ACC112 (cell line): ENCODE measurements around the gene CAMK1.

Source experiments
- H2AFZ ChIP-seq: fragments of 200-600 bp; sonication (generic); one replicate; pipeline ENCODE4 v1.6.0; 2017; ENCODE audit warnings: antibody characterized with exemption, low read length; ENCODE audit not compliant: unreplicated experiment
- H3K27ac ChIP-seq: fragments of 200-600 bp; sonication (generic); 2 replicates; pipeline ENCODE4 v1.5.1; 2014; ENCODE audit warnings: low read depth, mild to moderate bottlenecking, antibody characterized with exemption, low read length, moderate library complexity
- H3K27me3 ChIP-seq: fragments of 200-600 bp; sonication (generic); 2 replicates; pipeline ENCODE4 v1.6.1; 2014; ENCODE audit warnings: mild to moderate bottlenecking, antibody characterized with exemption, low read length, moderate library complexity, mixed read lengths; ENCODE audit not compliant: insufficient read depth
- H3K36me3 ChIP-seq: fragments of 200-600 bp; sonication (generic); 2 replicates; pipeline ENCODE4 v1.6.1; 2016; ENCODE audit warnings: mild to moderate bottlenecking, antibody characterized with exemption, low read length, moderate library complexity, mixed read lengths; ENCODE audit not compliant: insufficient read depth
- H3K4me1 ChIP-seq: fragments of 200-600 bp; sonication (generic); one replicate; pipeline ENCODE4 v1.6.1; 2016; ENCODE audit warnings: low read length, mixed read lengths; ENCODE audit not compliant: insufficient read depth, unreplicated experiment, control insufficient read depth
- H3K4me3 ChIP-seq: fragments of 200-600 bp; sonication (generic); 2 replicates; pipeline ENCODE4 v1.5.1; 2014; ENCODE audit warnings: mild to moderate bottlenecking, low read depth, low read length
- H3K79me2 ChIP-seq: fragments of 200-600 bp; sonication (generic); one replicate; pipeline ENCODE4 v1.6.0; 2016; ENCODE audit warnings: low read length; ENCODE audit not compliant: control insufficient read depth, unreplicated experiment, insufficient read depth

Gene CAMK1

GRCh38 chr3:9783954-9784353 is 14.2 kb upstream of the CAMK1 start:
- H3K27me3 ChIP-seq: no peaks in the 10 kb centered on the region
- peaks cover 13% of the 10 kb centered on the region; the same call in 1 of the 2 replicates for H3K36me3 ChIP-seq
- no peaks in the 10 kb centered on the region for H3K79me2 ChIP-seq
- no peak overlapping the region for H2AFZ ChIP-seq
- H3K4me3 ChIP-seq: no peak overlapping the region
- no peak overlapping the region for H3K27ac ChIP-seq
- H3K4me1 ChIP-seq: peaks cover 1% of the 10 kb centered on the region

- no peaks in the 10 kb centered on the region for H3K27me3 ChIP-seq
- H2AFZ ChIP-seq: no peak overlapping the region
- H3K27ac ChIP-seq: no peak overlapping the region
- H3K79me2 ChIP-seq: no peaks in the 10 kb centered on the region
- H3K4me1 ChIP-seq: peaks cover 13% of the 10 kb centered on the region
- H3K4me3 ChIP-seq: no peak overlapping the region
- H3K36me3 ChIP-seq: peaks cover 13% of the 10 kb centered on the region; the same call in 1 of the 2 replicates
Measured at GRCh38 chr3:9782770-9783169, 13.0 kb upstream of the CAMK1 start.

GRCh38 chr3:9781978-9782603 is 12.3 kb upstream of the CAMK1 start:
- H3K27ac ChIP-seq: no peak overlapping the region
- H3K36me3 ChIP-seq: peaks cover 13% of the 10 kb centered on the region; the same call in 1 of the 2 replicates
- H3K4me3 ChIP-seq: no peak overlapping the region

GRCh38 chr3:9781551-9781950 is 11.8 kb upstream of the CAMK1 start:
- Histone ChIP-seq H3K27ac (no peak overlapping the region), H3K4me1 (peaks cover 19% of the 10 kb centered on the region), H2AFZ (no peak overlapping the region), H3K27me3 (no peaks in the 10 kb centered on the region), H3K36me3 (peaks cover 13% of the 10 kb centered on the region; the same call in 1 of the 2 replicates), H3K4me3 (no peak overlapping the region), H3K79me2 (no peaks in the 10 kb centered on the region)

More at GRCh38 chr3:9781978-9782603, 12.3 kb upstream of the CAMK1 start:
- Histone ChIP-seq H2AFZ (no peak overlapping the region), H3K4me1 (peaks cover 19% of the 10 kb centered on the region), H3K27me3 (no peaks in the 10 kb centered on the region), H3K79me2 (no peaks in the 10 kb centered on the region)

GRCh38 chr3:9780910-9781309 is 11.2 kb upstream of the CAMK1 start:
- H3K36me3 ChIP-seq: peaks cover 13% of the 10 kb centered on the region; the same call in 1 of the 2 replicates
- peaks cover 19% of the 10 kb centered on the region for H3K4me1 ChIP-seq
- H3K27me3 ChIP-seq: no peaks in the 10 kb centered on the region
- no peak overlapping the region for H2AFZ ChIP-seq
- no peak overlapping the region for H3K4me3 ChIP-seq
- no peaks in the 10 kb centered on the region for H3K79me2 ChIP-seq
- H3K27ac ChIP-seq: no peak overlapping the region

GRCh38 chr3:9780458-9780812 is 10.7 kb upstream of the CAMK1 start:
- H3K27me3 ChIP-seq: no peaks in the 10 kb centered on the region
- no peak overlapping the region for H2AFZ ChIP-seq
- H3K4me3 ChIP-seq: no peak overlapping the region
- no peak overlapping the region for H3K27ac ChIP-seq
- peaks cover 13% of the 10 kb centered on the region; the same call in 1 of the 2 replicates for H3K36me3 ChIP-seq
- H3K79me2 ChIP-seq: no peaks in the 10 kb centered on the region
- H3K4me1 ChIP-seq: peaks cover 19% of the 10 kb centered on the region

- H3K27ac ChIP-seq: no peak overlapping the region
- no peak overlapping the region for H2AFZ ChIP-seq
- peaks cover 19% of the 10 kb centered on the region for H3K4me1 ChIP-seq
- no peaks in the 10 kb centered on the region for H3K79me2 ChIP-seq
- H3K4me3 ChIP-seq: no peak overlapping the region
- peaks cover 10% of the 10 kb centered on the region; the same call in 1 of the 2 replicates for H3K36me3 ChIP-seq
- H3K27me3 ChIP-seq: no peaks in the 10 kb centered on the region
Measured at GRCh38 chr3:9779721-9780457, 10.1 kb upstream of the CAMK1 start.

- no peak overlapping the region for H2AFZ ChIP-seq
- H3K27ac ChIP-seq: peak overlapping the region; percentile 50
- no peaks in the 10 kb centered on the region for H3K27me3 ChIP-seq
- H3K79me2 ChIP-seq: no peaks in the 10 kb centered on the region
- H3K4me1 ChIP-seq: peaks cover 19% of the 10 kb centered on the region
- no peak overlapping the region for H3K4me3 ChIP-seq
- H3K36me3 ChIP-seq: 0 out of 2 replicates have a peak, but pooled peaks cover 9% of the 10 kb centered on the region
Measured at GRCh38 chr3:9779075-9779593, 9.4 kb upstream of the CAMK1 start.

- H3K4me3 ChIP-seq: no peak overlapping the region
Measured at GRCh38 chr3:9778143-9779074, 8.7 kb upstream of the CAMK1 start.

GRCh38 chr3:9777694-9778021 is 7.9 kb upstream of the CAMK1 start:
- 0 out of 2 replicates have a peak, but pooled peaks cover under 1% of the 10 kb centered on the region for H3K36me3 ChIP-seq

More at GRCh38 chr3:9778143-9779074, 8.7 kb upstream of the CAMK1 start:
- Histone ChIP-seq H3K4me1 (peaks cover 19% of the 10 kb centered on the region), H2AFZ (no peak overlapping the region), H3K79me2 (no peaks in the 10 kb centered on the region), H3K36me3 (0 out of 2 replicates have a peak, but pooled peaks cover 6% of the 10 kb centered on the region), H3K27ac (peak overlapping the region; percentile 50), H3K27me3 (no peaks in the 10 kb centered on the region)

More at GRCh38 chr3:9777694-9778021, 7.9 kb upstream of the CAMK1 start:
- no peak overlapping the region for H2AFZ ChIP-seq
- H3K4me1 ChIP-seq: peaks cover 19% of the 10 kb centered on the region
- H3K4me3 ChIP-seq: no peak overlapping the region
- H3K79me2 ChIP-seq: no peaks in the 10 kb centered on the region
- no peaks in the 10 kb centered on the region for H3K27me3 ChIP-seq
- peak overlapping the region; percentile 32; the same call in 1 of the 2 replicates for H3K27ac ChIP-seq
